SK-N-SH (cell line): ENCODE measurements around the gene BID. TPM values are rescaled to one million over a fixed set of nuclear protein-coding genes. Genes with fewer than 3 reads are reported as not detected.

ENCODE experiments used
- CTCF ChIA-PET: fragments of 300-600, 350-600 bp; formaldehyde crosslinking; extraction: SDS; loops from one replicate; lab custom pipeline; 2021; lab: Yijun Ruan, JAX
- POLR2A ChIA-PET: fragments of 350-600 bp; sonication (Branson Sonifier 250); formaldehyde crosslinking; extraction: SDS; loops from one replicate; lab custom pipeline; 2020; ENCODE audit warnings: antibody characterized with exemption, inconsistent platforms; lab: Yijun Ruan, JAX
- DNase-seq: peaks from one replicate; pipeline ENCODE4 v3.0.0; 2012
- H2AFZ ChIP-seq: fragments of 200-600 bp; sonication (generic); 2 replicates; pipeline ENCODE4 v1.8.1; 2016; ENCODE audit warnings: antibody characterized with exemption, mild to moderate bottlenecking, low read depth
- H3F3A ChIP-seq: fragments of 200-600 bp; sonication (generic); replicated peaks from 2 replicates; pipeline ENCODE3; 2016; ENCODE audit warnings: antibody characterized with exemption, mild to moderate bottlenecking; ENCODE audit not compliant: insufficient read depth
- H3K27ac ChIP-seq, 2 experiments: fragments of 200-500 bp in 1 of 2; fragments of 200-600 bp in 1 of 2; sonication (Bioruptor generic) in 1 of 2; sonication (generic), shearing (Covaris generic) in 1 of 2; 2 replicates each; pipeline versions ENCODE4 v1.5.1 to v1.6.1; 2014 to 2016; ENCODE audit warnings: low read depth in 2 of 2, inconsistent platforms in 1 of 2, low read length in 1 of 2, mild to moderate bottlenecking in 1 of 2, mixed read lengths in 1 of 2
- H3K27me3 ChIP-seq: fragments of 200-600 bp; sonication (generic), shearing (Covaris generic); 2 replicates; pipeline ENCODE4 v1.6.1; 2016; ENCODE audit warnings: mixed run types; ENCODE audit not compliant: insufficient read depth
- H3K36me3 ChIP-seq, 2 experiments: fragments of 200-500 bp in 1 of 2; fragments of 200-600 bp in 1 of 2; sonication (Bioruptor generic) in 1 of 2; sonication (generic) in 1 of 2; replicated peaks in 1 of 2; 2 replicates each; pipeline versions ENCODE3 to v1.5.1; 2014 to 2016; ENCODE audit warnings: low read length in 1 of 2, mild to moderate bottlenecking in 1 of 2; ENCODE audit not compliant: insufficient read depth in 2 of 2, control insufficient read depth in 1 of 2
- H3K4me1 ChIP-seq, 2 experiments: fragments of 200-500 bp in 1 of 2; fragments of 200-600 bp in 1 of 2; sonication (Bioruptor generic) in 1 of 2; sonication (generic), shearing (Covaris generic) in 1 of 2; 2 replicates each; pipeline versions ENCODE4 v1.5.1 to v1.6.1; 2014 to 2016; ENCODE audit warnings: low read depth in 1 of 2, low read length in 1 of 2, mixed run types in 1 of 2; ENCODE audit not compliant: insufficient read depth in 2 of 2, control insufficient read depth in 1 of 2
- H3K4me2 ChIP-seq: fragments of 200-600 bp; sonication (generic), shearing (Covaris generic); 2 replicates; pipeline ENCODE4 v1.6.1; 2017; ENCODE audit warnings: mixed run types
- H3K4me3 ChIP-seq, 2 experiments: fragments of 200-500 bp in 1 of 2; fragments of 200-600 bp in 1 of 2; sonication (Bioruptor generic) in 1 of 2; sonication (generic), shearing (Covaris generic) in 1 of 2; 2 replicates each; pipeline versions ENCODE4 v1.5.1 to v1.8.1; 2014 to 2016; ENCODE audit warnings: low read depth in 2 of 2, inconsistent platforms in 1 of 2, low read length in 1 of 2, mild to moderate bottlenecking in 1 of 2, mixed read lengths in 1 of 2, moderate library complexity in 1 of 2
- H3K79me2 ChIP-seq: fragments of 200-600 bp; sonication (generic); 2 replicates; pipeline ENCODE4 v1.8.1; 2017; ENCODE audit warnings: mild to moderate bottlenecking; ENCODE audit not compliant: insufficient read depth
- H3K9ac ChIP-seq: fragments of 200-600 bp; sonication (generic); 2 replicates; pipeline ENCODE4 v1.6.1; 2017; ENCODE audit warnings: mixed run types
- H3K9me2 ChIP-seq: fragments of 200-600 bp; sonication (generic); 2 replicates; pipeline ENCODE4 v1.6.1; 2017; ENCODE audit warnings: mixed run types
- H3K9me3 ChIP-seq: fragments of 200-600 bp; sonication (generic); 2 replicates; pipeline ENCODE4 v1.6.1; 2017; ENCODE audit warnings: mixed run types, mild to moderate bottlenecking, moderate library complexity
- H4K20me1 ChIP-seq: fragments of 200-600 bp; sonication (generic); 2 replicates; pipeline ENCODE4 v1.6.1; 2017; ENCODE audit warnings: mild to moderate bottlenecking, mixed run types; ENCODE audit not compliant: insufficient read depth
- CTCF ChIP-seq: fragments of 200-600 bp; sonication (generic); IDR thresholded peaks from 2 replicates; pipeline ENCODE4 v1.6.1; 2017; ENCODE audit warnings: antibody characterized with exemption, mild to moderate bottlenecking, moderate library complexity
- ELF1 ChIP-seq: IDR thresholded peaks from 2 replicates; pipeline ENCODE4 v1.4.0; 2012
- EP300 ChIP-seq, 2 experiments: IDR thresholded peaks; 2 replicates each; pipeline versions ENCODE4 v1.4.0 to v1.6.1; 2012; ENCODE audit warnings: borderline replicate concordance in 1 of 2, low read depth in 1 of 2, low read length in 1 of 2
- EZH2phosphoT487 ChIP-seq: fragments of 200-600 bp; sonication (generic); IDR thresholded peaks from 2 replicates; pipeline ENCODE4 v1.6.1; 2017; ENCODE audit warnings: low read depth, mixed run types, mild to moderate bottlenecking, antibody characterized with exemption, moderate library complexity, borderline replicate concordance
- NFIC ChIP-seq: IDR thresholded peaks from 2 replicates; pipeline ENCODE4 v1.4.0; 2012; ENCODE audit warnings: borderline replicate concordance
- NRF1 ChIP-seq: IDR thresholded peaks from 2 replicates; pipeline ENCODE4 v1.6.1; 2012; ENCODE audit warnings: low read depth, mild to moderate bottlenecking, low read length
- RAD21 ChIP-seq: IDR thresholded peaks from 2 replicates; pipeline ENCODE4 v1.6.1; 2012; ENCODE audit warnings: mild to moderate bottlenecking, low read length
- REST ChIP-seq: IDR thresholded peaks from 2 replicates; pipeline ENCODE4 v1.6.1; 2012; ENCODE audit warnings: mild to moderate bottlenecking, low read depth, low read length, moderate library complexity
- RFX5 ChIP-seq: IDR thresholded peaks from 2 replicates; pipeline ENCODE4 v1.6.1; 2012; ENCODE audit warnings: mild to moderate bottlenecking, improper control_type of control experiment, low read length
- SIN3A ChIP-seq: IDR thresholded peaks from 2 replicates; pipeline ENCODE4 v1.6.1; 2012; ENCODE audit warnings: low read depth, mild to moderate bottlenecking, low read length, moderate library complexity, borderline replicate concordance
- SMC3 ChIP-seq: IDR thresholded peaks from 2 replicates; pipeline ENCODE4 v1.6.1; 2012; ENCODE audit warnings: low read depth, low read length, improper control_type of control experiment
- USF1 ChIP-seq: IDR thresholded peaks from 2 replicates; pipeline ENCODE4 v1.4.0; 2012; ENCODE audit warnings: low read depth, borderline replicate concordance
- USF2 ChIP-seq: fragments of 150-350 bp; IDR thresholded peaks from 2 replicates; pipeline ENCODE4 v1.6.1; 2017; ENCODE audit warnings: antibody characterized with exemption, low read length, low read depth, borderline replicate concordance
- WGBS: methylation state at CpG from one replicate; pipeline ENCODE4 v1.1.6; 2017; ENCODE audit warnings: low lambda C conversion rate; 5-methylcytosine and 5-hydroxymethylcytosine counted together
- polyA plus RNA-seq, 3 experiments: library from polyadenylated mRNA; depleted of rRNA; stranded (reverse); fragments of >200 nt; gene quantifications; 2 replicates each; pipeline ENCODE4 v1.2.3, GENCODE V29; 2012

BID gene
- polyA plus RNA-seq, 1 of the 3 experiments (the other 2 are of a cell fraction) = 139 TPM

- no peak for DNase-seq
- ChIA-PET POLR2A (no interaction called here), CTCF (interaction anchor here (1.1 to 1.8 kb wide), 2 partner anchors 16 to 261 kb away, joined by 4 to 7 read pairs; no protein-coding TSS in a partner anchor)
- H3K4me3 ChIP-seq = no peak overlapping the region
- H3K9me2 ChIP-seq = no peaks in the 10 kb centered on the region
- H3F3A ChIP-seq = no peaks in the 10 kb centered on the region
- no peak overlapping the region for H3K27ac ChIP-seq
- WGBS = 97% methylated on average over 20 of the region's 20 CpGs
- no peaks in the 10 kb centered on the region for H4K20me1 ChIP-seq
- no peak overlapping the region for H3K4me2 ChIP-seq
- no peaks in the 10 kb centered on the region for H3K4me1 ChIP-seq
- no peaks in the 10 kb centered on the region for H3K9me3 ChIP-seq
- no peaks in the 10 kb centered on the region for H3K27me3 ChIP-seq
- no peak for TF ChIP-seq NFIC
- no peak for TF ChIP-seq USF2
- TF ChIP-seq NRF1 = no peak
- TF ChIP-seq USF1 = no peak
- no peak for TF ChIP-seq RAD21
- TF ChIP-seq, all 33 proteins: peak for 0
- no peak overlapping the region for H2AFZ ChIP-seq
- no peak overlapping the region for H3K9ac ChIP-seq
- H3K79me2 ChIP-seq = no peaks in the 10 kb centered on the region
- H3K36me3 ChIP-seq = peaks cover 0 to 75% of the 10 kb centered on the region in 2 experiments
These were observed 40.6 kb upstream of the BID start for GRCh38 chr22:17814830-17815229.

GRCh38 chr22:17814084-17814483, 39.8 kb upstream of the BID start:
- Histone ChIP-seq H3K27me3 (no peaks in the 10 kb centered on the region), H3K4me3 (no peak overlapping the region), H3F3A (no peaks in the 10 kb centered on the region), H3K9ac (no peak overlapping the region), H4K20me1 (no peaks in the 10 kb centered on the region), H2AFZ (no peak overlapping the region), H3K4me1 (no peaks in the 10 kb centered on the region), H3K9me2 (no peaks in the 10 kb centered on the region), H3K27ac (no peak overlapping the region), H3K9me3 (no peaks in the 10 kb centered on the region), H3K36me3 (peaks cover 0 to 79% of the 10 kb centered on the region in 2 experiments), H3K4me2 (no peak overlapping the region)
- CTCF ChIA-PET = interaction anchor here (1.1 to 1.3 kb wide), 2 partner anchors 16 to 262 kb away, joined by 4 read pairs; no protein-coding TSS in a partner anchor
- POLR2A ChIA-PET = no interaction called here
- WGBS = 94% methylated on average over 6 of the region's 6 CpGs
- no peak for DNase-seq
- TF ChIP-seq NFIC (no peak), EZH2phosphoT487 (no peak), SIN3A (no peak), REST (no peak), RAD21 (no peak), CTCF (no peak), NRF1 (no peak), EP300 (IDR thresholded peaks at IDR 0.05; ENCODE audit: borderline replicate concordance in 1 of 2, low read depth in 1 of 2, low read length in 1 of 2) (no peak), SMC3 (no peak), RFX5 (no peak), ELF1 (no peak)
- TF ChIP-seq, all 33 proteins: peak for 0
- no peaks in the 10 kb centered on the region for H3K79me2 ChIP-seq
